GM12872 (cell line): Measurements from ENCODE around the gene DOCK2.
A peak's percentile ranks its signal among the peaks of the same experiment; 100 is the strongest.

Experiments
- TF ChIP-seq, protein P1 (sequence below): IDR thresholded peaks from 3 replicates; pipeline ENCODE4 v1.5.1; 2011; ENCODE audit warnings: low read depth, mild to moderate bottlenecking, low read length, moderate library complexity; ENCODE audit not compliant: insufficient read depth

The DOCK2 gene

DNA sequence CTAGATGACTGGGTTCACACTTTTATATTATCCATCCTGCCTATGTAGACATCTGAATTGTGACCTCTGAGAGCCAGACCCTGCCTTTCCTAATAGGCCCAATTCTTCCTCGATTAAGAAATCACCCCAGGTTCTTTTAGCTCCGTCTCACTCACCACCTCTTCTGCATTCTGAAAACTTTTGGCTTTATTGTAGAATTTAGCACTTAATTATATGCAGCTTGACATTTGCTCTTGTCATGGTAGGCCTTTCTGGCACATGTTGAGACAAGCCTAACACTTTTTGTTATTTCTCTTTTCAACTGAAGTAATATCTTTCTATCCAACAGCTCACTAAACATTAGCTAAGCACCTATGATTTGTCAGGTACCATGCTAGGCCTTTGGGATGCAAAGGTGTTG lies 180.0 kb downstream of the DOCK2 start:
- TF ChIP-seq, protein P1, sequence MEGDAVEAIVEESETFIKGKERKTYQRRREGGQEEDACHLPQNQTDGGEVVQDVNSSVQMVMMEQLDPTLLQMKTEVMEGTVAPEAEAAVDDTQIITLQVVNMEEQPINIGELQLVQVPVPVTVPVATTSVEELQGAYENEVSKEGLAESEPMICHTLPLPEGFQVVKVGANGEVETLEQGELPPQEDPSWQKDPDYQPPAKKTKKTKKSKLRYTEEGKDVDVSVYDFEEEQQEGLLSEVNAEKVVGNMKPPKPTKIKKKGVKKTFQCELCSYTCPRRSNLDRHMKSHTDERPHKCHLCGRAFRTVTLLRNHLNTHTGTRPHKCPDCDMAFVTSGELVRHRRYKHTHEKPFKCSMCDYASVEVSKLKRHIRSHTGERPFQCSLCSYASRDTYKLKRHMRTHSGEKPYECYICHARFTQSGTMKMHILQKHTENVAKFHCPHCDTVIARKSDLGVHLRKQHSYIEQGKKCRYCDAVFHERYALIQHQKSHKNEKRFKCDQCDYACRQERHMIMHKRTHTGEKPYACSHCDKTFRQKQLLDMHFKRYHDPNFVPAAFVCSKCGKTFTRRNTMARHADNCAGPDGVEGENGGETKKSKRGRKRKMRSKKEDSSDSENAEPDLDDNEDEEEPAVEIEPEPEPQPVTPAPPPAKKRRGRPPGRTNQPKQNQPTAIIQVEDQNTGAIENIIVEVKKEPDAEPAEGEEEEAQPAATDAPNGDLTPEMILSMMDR, result no peak

DNA sequence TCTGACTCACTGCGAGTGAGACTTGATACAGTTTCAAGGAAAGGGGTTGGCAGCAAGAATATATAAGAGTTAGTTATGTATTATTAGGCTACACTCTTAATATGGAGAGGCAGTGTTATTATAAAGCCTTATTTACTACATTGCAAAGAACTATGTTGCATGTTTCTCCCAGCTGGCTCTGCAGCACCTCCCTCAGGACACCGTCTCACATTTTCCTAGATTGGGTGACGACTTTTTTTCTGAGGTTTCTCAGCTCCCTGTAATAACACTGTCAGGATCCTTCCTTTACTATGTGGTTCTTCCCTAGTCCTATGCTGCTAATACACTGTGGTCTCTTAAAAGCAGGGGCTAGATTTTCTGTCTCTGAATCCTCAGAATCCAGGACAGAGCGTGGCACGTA lies 189.5 kb downstream of the DOCK2 start:
- TF ChIP-seq, protein P1, result peak; percentile 37; the same call in 1 of the 3 replicates

DNA sequence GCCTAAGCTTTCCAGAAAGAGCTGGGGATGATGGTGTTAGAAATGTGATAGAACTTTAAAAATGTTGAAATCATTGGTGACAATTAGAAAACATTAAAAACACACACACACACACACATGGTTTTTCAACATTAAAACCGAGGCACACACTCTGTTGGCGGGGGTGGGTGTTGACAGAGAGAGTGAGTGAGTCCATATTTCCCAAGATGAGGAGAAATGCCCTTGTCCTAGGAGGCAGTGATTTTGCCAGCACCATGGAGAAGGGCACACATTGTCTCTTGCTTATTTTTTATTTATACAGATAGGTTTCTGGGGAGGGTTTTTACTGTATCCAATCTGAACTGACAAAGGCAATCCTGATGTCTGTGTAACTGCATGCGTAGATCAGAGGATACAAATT lies 190.7 kb downstream of the DOCK2 start:
- TF ChIP-seq, protein P1, result no peak

DNA sequence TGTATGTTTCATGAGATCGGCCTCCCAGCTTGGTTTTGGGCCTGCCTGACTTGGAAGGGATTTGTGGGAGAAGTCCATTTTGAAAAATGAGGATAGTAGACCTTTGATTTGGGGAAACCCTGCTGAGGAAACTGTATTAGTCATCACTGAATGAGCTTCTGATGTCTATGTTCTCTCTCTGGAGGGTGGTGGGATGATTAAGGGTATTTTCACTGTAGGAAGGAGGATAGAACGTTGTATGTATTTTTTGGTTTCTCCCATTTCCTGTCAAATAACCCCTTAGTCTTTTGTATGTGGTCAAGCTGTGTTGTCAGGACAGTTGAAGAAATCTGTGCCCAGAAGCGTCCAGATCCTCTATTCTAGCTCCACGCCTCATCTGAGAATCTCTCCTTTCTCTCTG lies 191.3 kb downstream of the DOCK2 start:
- TF ChIP-seq, protein P1, result no peak

GRCh38 chr5:169831331-169831730 lies 194.3 kb downstream of the DOCK2 start:
- TF ChIP-seq, protein P1, result no peak

DNA sequence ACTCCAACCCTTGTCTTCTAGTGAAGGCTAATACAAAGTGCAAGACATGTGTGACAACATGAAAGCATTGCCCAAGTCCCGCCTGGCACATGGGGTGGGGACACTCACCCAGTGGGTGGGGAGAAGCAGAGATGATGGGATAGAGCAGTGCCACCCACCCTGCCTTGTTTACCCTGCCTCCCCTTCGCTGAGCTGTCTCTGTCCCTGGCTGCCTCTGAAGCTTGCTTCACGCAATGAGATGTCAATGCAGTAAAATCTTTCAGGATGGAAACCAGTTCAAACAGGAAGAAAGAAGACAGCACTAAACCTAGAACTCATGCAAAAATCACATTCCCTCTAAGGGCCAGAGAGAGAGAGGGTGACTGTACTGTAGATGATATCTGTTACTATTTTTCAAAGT lies 195.2 kb downstream of the DOCK2 start:
- TF ChIP-seq, protein P1, result no peak

- TF ChIP-seq, protein P1, result no peak
These were observed 195.8 kb downstream of the DOCK2 start for GRCh38 chr5:169832845-169833244.
